ENCODE measurements around the gene SPTA1.
"Not testable (repeated sequence)": the region's sequence is repeated elsewhere in the genome, so short reads cannot be mapped to it uniquely, and the experiment has no call there.

The SPTA1 gene

DNA sequence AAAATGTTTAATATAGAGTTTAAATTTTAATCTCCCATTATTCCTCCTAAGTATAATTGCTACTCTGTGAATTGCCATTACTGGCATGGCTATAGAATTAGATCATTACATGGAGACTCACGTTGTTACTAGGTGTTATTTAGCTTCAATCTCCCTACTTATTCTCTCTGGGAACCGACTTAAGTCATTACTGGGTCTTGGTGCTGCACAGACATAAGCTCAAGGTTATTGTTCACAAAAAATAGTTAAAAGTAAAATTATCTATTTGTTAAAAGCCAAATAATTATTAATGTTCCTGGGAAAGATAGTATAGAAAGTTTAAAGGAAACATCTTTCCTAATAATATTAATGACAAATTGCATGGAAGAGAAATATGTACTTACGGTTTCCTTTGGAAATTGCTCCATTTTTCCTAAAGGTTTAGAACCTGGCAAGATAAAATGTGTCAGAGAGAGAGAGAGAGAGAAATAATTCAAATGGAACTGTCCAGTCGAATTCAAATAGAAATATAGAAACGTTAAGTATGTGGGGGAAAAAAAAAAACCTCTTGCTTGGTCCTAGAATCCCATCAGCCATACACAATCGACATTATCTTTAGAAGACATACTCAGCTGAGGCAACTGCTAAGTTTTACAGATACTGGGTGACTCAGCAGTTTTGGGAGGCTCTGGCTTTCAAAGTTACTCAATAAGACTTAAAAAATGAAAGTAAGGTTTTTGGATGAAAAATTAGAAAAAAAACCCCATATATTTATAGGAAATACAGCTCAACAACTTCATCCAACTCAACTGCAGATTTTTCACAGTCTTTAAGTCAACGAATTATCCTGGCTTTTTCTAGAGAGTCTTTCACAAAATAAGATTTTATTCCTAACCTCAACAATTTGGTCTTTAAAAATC lies at the start of gene SPTA1:
Gene SPTA1 (minus strand): TSS at position 605 of the 899 bp plus-strand sequence. CDS start 198 bp downstream, at position 407.
- no peak for DNase-seq

GRCh38 chr1:158735848-158736247 lies 49.3 kb upstream of the SPTA1 start:
- no peak for DNase-seq

GRCh38 chr1:158732524-158732923 lies 46.0 kb upstream of the SPTA1 start:
- DNase-seq = no peak

DNA sequence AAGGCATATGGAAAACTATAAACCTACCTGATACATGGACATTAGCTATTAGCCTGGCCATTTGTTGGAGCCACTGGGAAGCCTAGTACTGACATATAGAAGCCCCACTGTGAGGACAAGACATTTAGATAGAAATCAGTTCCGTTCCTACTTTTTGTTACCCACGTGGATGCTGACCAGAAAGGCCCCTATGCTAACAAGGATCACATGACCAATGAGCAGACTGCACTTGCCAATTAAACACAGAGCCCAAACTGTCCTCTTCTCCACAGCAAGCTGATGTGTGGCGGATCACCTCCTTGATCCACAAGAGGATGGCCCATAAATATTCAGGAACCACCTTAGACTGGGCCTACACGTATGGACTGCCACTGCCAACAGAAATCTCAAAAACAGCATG lies 45.2 kb upstream of the SPTA1 start:
- DNase-seq = no peak

- no peak for DNase-seq
These were observed 43.9 kb upstream of the SPTA1 start for GRCh38 chr1:158730453-158730852.

- DNase-seq = no peak
These were observed 42.2 kb upstream of the SPTA1 start for GRCh38 chr1:158728510-158729225.

GRCh38 chr1:158724442-158724841 lies 37.9 kb upstream of the SPTA1 start:
- no peak for DNase-seq

GRCh38 chr1:158720620-158721019 lies 34.1 kb upstream of the SPTA1 start, which contains the start of gene OR6K3:
TSS of gene OR6K3 (minus strand) at chr1:158720720. CDS start at chr1:158718115, 2,605 bp downstream.
- no peak for DNase-seq

GRCh38 chr1:158719664-158720063 lies 33.1 kb upstream of the SPTA1 start:
- no peak for DNase-seq

DNA sequence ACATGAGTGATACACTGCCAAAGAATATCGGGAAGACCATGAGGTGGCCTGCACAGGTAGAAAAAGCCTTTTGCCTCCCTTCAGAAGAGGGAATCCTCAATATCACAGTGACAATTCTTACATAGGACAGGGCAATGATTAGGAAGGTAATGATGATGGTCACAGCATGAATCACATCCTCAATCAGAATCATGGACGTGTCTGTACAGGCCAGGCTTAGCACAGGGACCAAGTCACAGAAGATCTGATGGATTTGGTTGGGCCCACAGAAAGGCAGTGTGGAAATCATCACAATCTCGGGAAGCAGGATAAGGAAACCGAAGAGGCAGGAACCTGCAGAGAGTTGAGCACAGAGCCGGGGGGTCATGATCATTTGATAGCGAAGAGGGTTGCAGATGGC lies 30.8 kb upstream of the SPTA1 start:
- no peak for DNase-seq

- no peak for DNase-seq
These were observed 29.8 kb upstream of the SPTA1 start for GRCh38 chr1:158716335-158716734.

DNA sequence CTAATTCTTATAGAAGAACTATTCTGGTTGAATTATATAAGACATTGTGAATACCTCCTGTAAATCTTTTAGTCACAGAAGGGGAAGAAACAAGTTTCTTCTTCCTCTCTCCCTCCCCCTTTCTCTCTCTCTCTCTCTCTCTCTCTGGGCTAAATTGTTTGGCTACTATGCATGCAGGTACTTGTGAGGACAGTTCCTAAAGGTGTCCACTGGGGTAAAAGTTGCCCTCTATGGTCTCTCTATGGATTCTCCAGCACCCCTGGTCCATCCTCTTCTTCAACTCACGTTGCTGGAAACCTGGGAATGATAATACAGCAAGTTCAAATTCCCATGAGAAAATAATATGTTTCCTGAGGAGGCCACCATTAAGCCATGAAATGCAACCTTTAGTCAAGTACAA lies 28.2 kb upstream of the SPTA1 start:
- DNase-seq = no peak

- no peak for DNase-seq
These were observed 24.6 kb upstream of the SPTA1 start for GRCh38 chr1:158711098-158711497.

DNA sequence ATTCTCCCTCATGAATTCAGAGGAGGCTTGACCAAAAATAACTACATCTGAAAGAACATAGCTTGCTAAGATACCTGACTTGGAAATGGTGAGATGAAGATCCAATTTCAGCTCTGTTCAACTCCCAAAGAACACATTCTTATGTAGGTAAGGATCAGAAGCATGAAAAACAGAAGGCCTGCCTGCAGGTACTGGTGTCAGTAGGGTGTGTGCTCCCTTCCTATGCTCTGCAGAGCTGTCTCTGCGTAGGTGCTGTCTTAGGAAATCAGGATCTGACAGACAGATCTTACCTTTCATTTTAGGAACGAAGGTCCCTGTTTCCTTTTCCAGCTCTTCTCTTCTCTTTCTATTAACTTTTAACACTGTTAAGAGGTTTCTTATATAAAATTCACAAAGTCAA lies 19.6 kb upstream of the SPTA1 start:
- no peak for DNase-seq

DNA sequence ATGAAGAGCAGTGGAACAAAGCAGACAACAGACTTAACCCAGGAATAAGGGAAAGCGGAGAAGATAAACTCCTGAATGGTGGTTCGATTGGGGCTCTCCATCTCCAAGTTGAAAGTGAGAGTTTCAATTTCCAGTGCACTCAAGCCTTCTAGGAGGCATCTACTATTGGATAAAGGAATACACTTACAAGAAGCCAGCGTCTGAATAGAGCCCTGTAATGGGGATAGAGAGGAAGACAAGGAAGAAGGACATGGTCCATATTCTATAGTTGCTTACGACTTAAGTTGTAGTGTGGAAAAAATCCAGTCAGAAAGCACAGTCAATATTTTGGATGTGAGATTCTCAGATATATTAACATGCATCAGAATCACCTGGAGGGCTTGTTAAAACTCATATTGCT lies 14.0 kb upstream of the SPTA1 start, which contains the start of gene OR6K2:
Gene OR6K2 (minus strand): TSS at position 101 of the 400 bp plus-strand sequence. CDS start 0 bp downstream, at position 101.
- no peak for DNase-seq

GRCh38 chr1:158694596-158694995 lies 8.1 kb upstream of the SPTA1 start:
- DNase-seq = no peak

- DNase-seq = no peak
These were observed 5.8 kb upstream of the SPTA1 start for GRCh38 chr1:158692356-158692755.

- DNase-seq = no peak
These were observed 5.4 kb upstream of the SPTA1 start for GRCh38 chr1:158691907-158692306.

DNA sequence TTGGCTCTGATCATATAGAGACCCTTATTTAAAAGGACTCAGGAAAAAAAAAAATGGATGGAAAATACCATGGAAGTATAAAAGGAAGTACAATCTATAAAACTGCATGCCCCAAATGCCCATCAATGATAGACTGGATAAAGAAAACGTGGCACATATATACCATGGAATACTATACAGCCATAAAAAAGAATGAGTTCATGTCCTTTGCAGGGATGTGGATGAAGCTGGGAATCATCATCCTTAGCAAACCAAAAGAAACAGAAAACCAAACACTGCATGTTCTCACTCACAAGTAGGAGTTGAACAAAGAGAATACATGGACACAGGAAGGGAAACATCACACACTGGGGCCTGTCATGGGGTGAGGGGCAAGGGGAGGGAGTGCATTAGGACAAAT lies 4.6 kb upstream of the SPTA1 start:
- DNase-seq = not testable (repeated sequence)

DNA sequence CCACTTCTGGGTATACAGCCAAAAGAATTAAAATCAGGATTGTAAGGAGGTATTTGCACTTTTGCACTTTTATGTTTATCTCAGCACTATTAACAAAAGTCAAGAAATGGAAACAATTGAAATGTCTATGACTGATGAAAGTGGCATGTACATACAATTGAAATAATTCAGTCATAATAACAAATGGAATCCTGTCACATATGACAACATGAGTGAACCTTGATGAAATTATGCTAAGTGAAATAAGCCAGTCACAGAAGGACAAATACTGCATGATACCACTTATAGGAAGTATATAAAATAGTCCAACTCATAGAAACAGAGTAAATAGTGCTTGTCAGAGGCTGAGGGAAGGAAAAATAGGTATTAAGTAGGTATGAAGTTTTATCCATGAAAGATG lies 3.4 kb upstream of the SPTA1 start:
- no peak for DNase-seq

- no peak for DNase-seq
These were observed 2.6 kb upstream of the SPTA1 start for GRCh38 chr1:158689110-158689509.

DNA sequence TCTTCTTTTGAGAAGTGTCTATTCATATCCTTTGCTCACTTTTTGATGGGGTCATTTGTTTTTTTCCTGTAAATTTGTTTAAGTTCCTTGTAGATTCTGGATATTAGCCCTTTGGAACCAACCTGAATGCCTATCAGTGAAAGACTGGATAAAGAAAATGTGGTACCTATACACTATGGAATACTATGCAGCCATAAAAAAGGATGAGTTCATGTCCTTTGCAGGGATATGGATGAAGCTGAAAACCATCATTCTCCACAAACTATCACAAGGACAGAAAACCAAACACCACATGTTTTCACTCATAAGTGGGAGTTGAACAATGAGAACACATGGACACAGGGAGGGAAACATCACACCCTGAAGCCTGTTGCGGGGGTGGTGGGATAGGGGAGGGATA lies 1.8 kb upstream of the SPTA1 start:
- not testable (repeated sequence) for DNase-seq

DNA sequence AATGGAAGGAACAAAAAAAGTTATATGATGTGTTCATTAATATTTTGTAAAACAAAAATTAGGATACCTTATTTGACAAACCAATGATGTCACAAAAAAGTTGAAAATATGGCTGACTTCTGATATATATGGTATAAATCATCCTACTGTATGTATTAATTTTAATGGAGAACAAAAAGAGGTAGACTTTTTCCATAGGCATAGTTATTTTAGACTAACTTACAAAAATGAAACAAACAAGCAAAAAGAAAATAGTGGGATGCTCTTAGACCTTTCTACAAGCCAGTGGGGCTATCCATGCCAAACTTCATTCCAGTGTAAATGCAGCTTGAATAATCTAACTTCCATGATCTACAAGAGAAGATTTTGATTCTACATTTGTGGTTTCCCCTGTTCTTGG lies 522 bp upstream of the SPTA1 start:
- DNase-seq = no peak

DNA sequence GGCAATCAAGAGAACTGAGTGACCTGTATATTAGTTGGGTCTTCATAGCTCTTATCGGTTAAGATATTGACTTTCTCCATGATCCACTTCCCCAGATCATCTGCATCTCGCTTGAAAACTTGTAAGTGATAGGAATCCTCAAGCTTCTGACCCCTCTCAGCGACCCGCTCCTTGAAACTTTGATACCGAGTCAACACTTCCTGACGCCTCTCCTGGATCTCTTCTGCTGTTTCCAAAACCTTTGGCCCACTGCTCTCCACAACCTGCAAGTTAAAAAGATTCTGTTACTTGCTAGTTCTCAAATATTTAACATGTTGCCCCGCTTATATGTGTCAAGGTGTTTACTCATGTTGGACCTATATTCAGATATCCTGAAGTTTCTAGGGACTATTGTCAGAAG lies 1.4 kb downstream of the SPTA1 start:
- no peak for DNase-seq

Data from stimulated activated CD4-positive, alpha-beta T cell treated with anti-CD3 and anti-CD28 coated beads, Interleukin-1b, Interleukin-23, amount 100 ng/mL, for 48 hours (primary cell).